Chondrocyte (in vitro differentiated cells): Measurements from ENCODE around the gene ASPG. TPM values are rescaled to one million over a fixed set of nuclear protein-coding genes. Genes with fewer than 3 reads are reported as not detected.

Source experiments
- DNase-seq: peaks from one replicate; pipeline ENCODE4 v3.0.0; 2021; ENCODE audit warnings: mixed read lengths, low spot score
- H3K27ac Mint-ChIP-seq: one replicate; pipeline ENCODE4 v1.8.0; 2021; ENCODE audit warnings: mild to moderate bottlenecking, moderate library complexity, mixed read lengths; ENCODE audit not compliant: unreplicated experiment
- H3K27me3 Mint-ChIP-seq: 2 replicates; pipeline ENCODE4 v1.8.0; 2021; ENCODE audit warnings: low read depth, mixed read lengths
- H3K36me3 Mint-ChIP-seq: 2 replicates; pipeline ENCODE4 v1.8.0; 2021; ENCODE audit warnings: low read depth, mixed read lengths
- H3K4me1 Mint-ChIP-seq: 2 replicates; pipeline ENCODE4 v1.8.0; 2021; ENCODE audit warnings: low read depth, mild to moderate bottlenecking, mixed read lengths
- H3K4me3 Mint-ChIP-seq: one replicate; pipeline ENCODE4 v1.8.0; 2021; ENCODE audit warnings: mild to moderate bottlenecking, moderate library complexity, mixed read lengths; ENCODE audit not compliant: unreplicated experiment
- H3K9me3 Mint-ChIP-seq: 2 replicates; pipeline ENCODE4 v1.8.0; 2021; ENCODE audit warnings: low read depth, mixed read lengths
- total RNA-seq: library from RNA; stranded (reverse); gene quantifications from 3 replicates; pipeline ENCODE4 v1.2.1, GENCODE V29; 2021
- TF ChIP-seq, protein P1 (sequence below): fragments of 200-600 bp; sonication (generic); IDR thresholded peaks from 2 replicates; pipeline ENCODE4 v1.5.0; 2021; ENCODE audit warnings: antibody characterized with exemption, mild to moderate bottlenecking, moderate library complexity

The ASPG gene
- total RNA-seq, 1 donor from 2014 or later, result not detected

GRCh38 chr14:104154246-104154645, 68.7 kb downstream of the ASPG start:
- no peaks in the 10 kb centered on the region for H3K27me3 Mint-ChIP-seq
- no peaks in the 10 kb centered on the region for H3K9me3 Mint-ChIP-seq
- peaks cover 4% of the 10 kb centered on the region for H3K4me1 Mint-ChIP-seq
- H3K36me3 Mint-ChIP-seq, result no peaks in the 10 kb centered on the region
- no peak overlapping the region for H3K27ac Mint-ChIP-seq
- TF ChIP-seq, protein P1, sequence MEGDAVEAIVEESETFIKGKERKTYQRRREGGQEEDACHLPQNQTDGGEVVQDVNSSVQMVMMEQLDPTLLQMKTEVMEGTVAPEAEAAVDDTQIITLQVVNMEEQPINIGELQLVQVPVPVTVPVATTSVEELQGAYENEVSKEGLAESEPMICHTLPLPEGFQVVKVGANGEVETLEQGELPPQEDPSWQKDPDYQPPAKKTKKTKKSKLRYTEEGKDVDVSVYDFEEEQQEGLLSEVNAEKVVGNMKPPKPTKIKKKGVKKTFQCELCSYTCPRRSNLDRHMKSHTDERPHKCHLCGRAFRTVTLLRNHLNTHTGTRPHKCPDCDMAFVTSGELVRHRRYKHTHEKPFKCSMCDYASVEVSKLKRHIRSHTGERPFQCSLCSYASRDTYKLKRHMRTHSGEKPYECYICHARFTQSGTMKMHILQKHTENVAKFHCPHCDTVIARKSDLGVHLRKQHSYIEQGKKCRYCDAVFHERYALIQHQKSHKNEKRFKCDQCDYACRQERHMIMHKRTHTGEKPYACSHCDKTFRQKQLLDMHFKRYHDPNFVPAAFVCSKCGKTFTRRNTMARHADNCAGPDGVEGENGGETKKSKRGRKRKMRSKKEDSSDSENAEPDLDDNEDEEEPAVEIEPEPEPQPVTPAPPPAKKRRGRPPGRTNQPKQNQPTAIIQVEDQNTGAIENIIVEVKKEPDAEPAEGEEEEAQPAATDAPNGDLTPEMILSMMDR, result no peak
- no peak overlapping the region for H3K4me3 Mint-ChIP-seq
- no peak for DNase-seq

DNA sequence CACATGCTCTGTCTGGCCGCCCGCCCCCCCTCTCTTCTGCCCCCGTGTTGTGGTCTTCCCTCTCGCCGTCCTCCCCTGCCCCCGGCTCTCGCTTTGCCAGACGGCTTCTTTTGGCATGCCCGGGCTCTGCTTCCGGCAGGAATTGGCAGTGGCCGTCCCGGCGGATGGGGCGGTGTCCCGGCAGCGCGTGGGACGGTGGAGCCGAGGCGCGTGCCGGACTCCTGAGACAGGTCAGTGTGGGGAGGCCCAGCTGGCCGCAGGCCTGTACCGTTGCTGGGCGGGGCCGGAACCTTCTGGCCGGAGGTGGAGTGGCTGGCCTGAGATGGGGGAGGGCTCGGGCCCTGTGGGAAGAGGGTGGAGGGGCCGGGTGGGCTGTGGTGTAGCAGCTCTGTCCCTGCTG, 70.0 kb downstream of the ASPG start:
- Mint-ChIP-seq H3K27ac (no peak overlapping the region), H3K4me1 (no peaks in the 10 kb centered on the region), H3K9me3 (no peaks in the 10 kb centered on the region), H3K4me3 (no peak overlapping the region), H3K27me3 (no peaks in the 10 kb centered on the region), H3K36me3 (no peaks in the 10 kb centered on the region)
- no peak for DNase-seq
- TF ChIP-seq, protein P1, result no peak

GRCh38 chr14:104156142-104156541, 70.6 kb downstream of the ASPG start:
- Mint-ChIP-seq H3K4me3 (no peak overlapping the region), H3K27me3 (no peaks in the 10 kb centered on the region), H3K9me3 (no peaks in the 10 kb centered on the region), H3K4me1 (no peaks in the 10 kb centered on the region), H3K27ac (no peak overlapping the region), H3K36me3 (no peaks in the 10 kb centered on the region)
- DNase-seq, result no peak
- TF ChIP-seq, protein P1, result no peak

GRCh38 chr14:104157016-104157928, 71.8 kb downstream of the ASPG start:
- TF ChIP-seq, protein P1, result peak; percentile 48
- no peaks in the 10 kb centered on the region for H3K9me3 Mint-ChIP-seq
- no peaks in the 10 kb centered on the region for H3K27me3 Mint-ChIP-seq
- no peak for DNase-seq
- H3K27ac Mint-ChIP-seq, result no peak overlapping the region
- no peak overlapping the region for H3K4me3 Mint-ChIP-seq
- H3K4me1 Mint-ChIP-seq, result no peaks in the 10 kb centered on the region
- no peaks in the 10 kb centered on the region for H3K36me3 Mint-ChIP-seq

GRCh38 chr14:104158827-104159798, 73.6 kb downstream of the ASPG start:
- Mint-ChIP-seq H3K4me1 (no peaks in the 10 kb centered on the region), H3K4me3 (no peak overlapping the region), H3K27me3 (no peaks in the 10 kb centered on the region), H3K27ac (no peak overlapping the region), H3K9me3 (no peaks in the 10 kb centered on the region), H3K36me3 (no peaks in the 10 kb centered on the region)
- no peak for DNase-seq
- TF ChIP-seq, protein P1, result no peak
